Astrocyte of the spinal cord (primary cell): ENCODE data around the gene SLC7A5.

Experiments used
- DNase-seq: peaks from one replicate; pipeline ENCODE4 v3.0.0; 2011; ENCODE audit warnings: low read depth, low spot score
- H3K4me3 ChIP-seq: 2 replicates; pipeline ENCODE4 v1.5.1; 2011; ENCODE audit warnings: low read depth, mild to moderate bottlenecking, low read length, moderate library complexity
- CTCF ChIP-seq: IDR thresholded peaks from 2 replicates; pipeline ENCODE4 v1.5.1; 2012; ENCODE audit warnings: low read depth, mild to moderate bottlenecking, low read length, inconsistent platforms
- in situ Hi-C: cut with HindIII; loops from 2 replicates; pipeline ENCODE4 v1.10.0; 2017; ENCODE audit warnings: low sequenced_read_pairs

SLC7A5 gene

DNA sequence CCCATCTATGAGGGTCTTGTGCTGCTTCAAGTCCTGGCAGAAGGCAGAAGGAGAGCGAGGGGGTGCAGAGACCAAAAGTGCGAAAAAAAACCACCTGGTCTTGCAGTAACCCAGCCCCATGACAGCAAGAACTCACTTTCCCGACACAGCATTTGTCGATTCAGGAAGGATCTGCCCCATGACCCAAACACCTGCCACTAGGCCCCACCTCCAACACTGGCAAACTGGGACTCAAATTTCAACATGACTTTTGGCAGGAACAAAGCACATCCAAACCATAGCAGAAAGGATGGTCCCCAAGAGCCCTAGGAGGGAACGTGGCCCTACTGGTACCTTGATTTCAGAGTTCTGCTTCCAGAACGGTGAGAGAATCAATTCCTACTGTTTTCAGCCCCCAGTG lies 68.8 kb downstream of the SLC7A5 start:
- in situ Hi-C loops, result no loop called here
- H3K4me3 ChIP-seq, result no peak overlapping the region
- no peak for TF ChIP-seq CTCF
- no peak for DNase-seq

DNA sequence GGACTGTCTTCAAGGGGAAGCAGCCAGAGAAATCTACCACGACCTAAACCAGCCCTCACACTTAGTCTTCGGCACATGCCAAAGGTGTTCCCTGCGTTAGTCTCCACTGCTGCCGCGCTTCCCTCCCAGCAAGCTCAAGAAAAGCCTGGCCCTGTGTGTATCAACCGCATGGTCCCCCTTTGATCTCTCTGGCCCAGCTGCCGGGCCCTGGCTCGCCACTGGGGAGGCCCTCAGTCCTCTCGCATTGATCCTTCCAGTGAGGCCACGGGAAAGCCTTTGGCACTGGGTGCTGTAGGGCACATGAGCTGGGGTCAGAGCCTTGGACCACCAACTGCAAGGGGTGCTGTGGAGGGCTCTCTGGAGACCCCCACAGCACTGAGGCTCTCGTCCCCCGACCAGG lies 74.0 kb downstream of the SLC7A5 start:
- in situ Hi-C loops, result no loop called here
- no peak for DNase-seq
- TF ChIP-seq CTCF, result no peak
- no peak overlapping the region for H3K4me3 ChIP-seq

- TF ChIP-seq CTCF, result no peak
- in situ Hi-C loops, result no loop called here
- no peak for DNase-seq
- H3K4me3 ChIP-seq, result no peak overlapping the region
Observed at GRCh38 chr16:87794485-87795078, 74.7 kb downstream of the SLC7A5 start.

DNA sequence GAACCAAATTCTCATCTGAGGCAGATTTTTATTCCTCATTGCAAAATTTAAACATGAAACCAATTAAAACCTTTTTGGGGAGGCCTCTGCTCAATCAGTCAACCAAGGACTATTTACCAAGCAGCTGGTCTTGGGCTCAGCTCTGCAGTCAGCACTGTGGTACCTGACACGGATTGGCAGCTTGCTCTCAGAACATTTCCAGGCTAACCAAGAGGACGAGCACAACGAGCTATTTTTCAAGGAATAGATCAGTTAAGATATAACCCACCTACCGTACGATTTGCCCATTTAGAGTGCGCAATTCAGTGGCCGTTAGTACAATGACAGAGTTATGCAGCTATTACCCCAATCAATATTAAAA lies 77.1 kb downstream of the SLC7A5 start:
- no peak for TF ChIP-seq CTCF
- in situ Hi-C loops, result no loop called here
- DNase-seq, result no peak
- no peak overlapping the region for H3K4me3 ChIP-seq

GRCh38 chr16:87791295-87792204 lies 77.8 kb downstream of the SLC7A5 start:
- no peak for TF ChIP-seq CTCF
- in situ Hi-C loops, result no loop called here
- no peak overlapping the region for H3K4me3 ChIP-seq
- DNase-seq, result no peak

DNA sequence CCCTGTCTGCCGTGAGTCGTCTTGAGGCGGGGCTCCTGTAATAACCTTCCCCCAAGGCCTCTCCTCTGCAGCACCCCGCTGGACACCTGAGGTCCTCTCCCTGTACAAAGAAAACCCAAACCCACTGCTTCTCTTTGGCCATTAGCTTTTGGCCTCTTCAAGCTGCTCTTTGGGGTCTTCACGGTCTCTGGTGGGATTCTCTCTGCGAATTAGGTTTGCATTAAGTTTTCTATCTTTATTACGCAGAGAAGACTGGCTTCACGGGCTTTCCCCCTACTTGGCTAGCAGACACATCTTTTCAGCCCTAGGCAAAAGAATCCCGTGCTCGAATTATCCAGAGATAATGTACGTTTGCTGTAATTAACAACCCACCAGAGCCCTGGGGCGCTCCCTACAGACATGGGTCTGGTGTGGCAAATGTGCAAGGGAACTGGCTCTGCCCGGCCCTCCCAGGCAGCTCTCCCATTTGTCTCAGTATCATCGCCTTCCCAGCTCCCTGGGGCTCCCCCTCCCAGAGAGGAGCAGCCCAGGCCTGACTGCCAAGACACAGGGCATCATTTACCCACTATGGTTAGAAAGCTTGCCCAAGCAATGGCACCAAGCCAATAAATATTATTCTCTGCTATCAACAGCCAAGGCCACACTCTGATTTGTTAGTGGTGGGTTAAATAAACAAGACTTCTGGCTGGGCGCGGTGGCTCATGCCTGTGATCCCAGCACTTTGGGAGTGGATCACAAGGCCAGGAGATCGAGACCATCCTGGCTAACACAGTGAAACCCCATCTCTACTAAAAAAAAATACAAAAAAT lies 78.8 kb downstream of the SLC7A5 start:
- TF ChIP-seq CTCF, result no peak
- in situ Hi-C loops, result no loop called here

More for the DNA sequence above, 78.8 kb downstream of the SLC7A5 start:
- no peak overlapping the region for H3K4me3 ChIP-seq
- no peak for DNase-seq
